ENCODE data around the gene WEE1. TPM values are rescaled to one million over a fixed set of nuclear protein-coding genes. Genes with fewer than 3 reads are reported as not detected.
A peak's percentile ranks its signal among the peaks of the same experiment; 100 is the strongest.

WEE1 gene
- total RNA-seq, 2 donors from 2014 or later = 28.0 to 63.8 TPM

DNA sequence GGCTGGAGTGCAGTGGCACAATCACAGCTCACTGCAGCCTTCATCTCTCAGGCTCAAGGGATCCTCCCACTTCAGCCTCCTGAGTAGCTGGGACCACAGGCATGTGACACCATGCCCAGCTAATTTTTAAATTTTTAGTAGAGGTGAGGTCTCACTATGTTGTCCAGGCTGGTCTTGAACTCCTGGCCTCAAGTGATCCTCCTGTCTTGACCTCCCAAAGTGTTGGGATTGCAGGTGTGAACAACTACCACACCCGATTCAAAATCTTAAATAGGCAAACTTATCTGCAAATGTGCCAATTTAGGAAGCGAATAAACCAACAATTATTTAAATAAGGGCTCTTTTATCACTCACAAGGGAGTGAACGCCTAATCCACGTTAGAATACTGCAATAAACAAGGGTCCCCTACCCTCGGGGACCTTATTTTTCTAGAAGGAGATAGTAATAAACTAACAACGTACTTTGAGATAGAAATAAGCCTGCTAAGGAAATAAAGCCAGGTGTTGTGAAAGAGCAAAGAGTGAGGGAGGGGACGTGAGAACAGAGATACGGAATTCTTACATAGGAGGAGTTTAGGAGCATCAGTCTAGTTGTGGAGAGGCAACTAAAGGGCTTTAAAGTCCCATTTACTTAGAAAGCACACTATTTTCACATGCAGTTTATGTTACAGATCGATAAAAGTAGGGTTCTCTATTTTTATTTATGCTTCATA lies 3.0 kb upstream of the WEE1 start:
- peaks cover 16 to 19% of the 10 kb centered on the region in 2 donors for H3K4me1 Mint-ChIP-seq (ENCODE audit: low read depth in 2 of 2)
- ATAC-seq (no peak), DNase-seq (ENCODE audit: low spot score) (no peak)
- peaks cover 0 to 8% of the 10 kb centered on the region in 2 donors for H3K27me3 Mint-ChIP-seq
- peaks cover 13% of the 10 kb centered on the region for H3K36me3 Mint-ChIP-seq
- no peaks in the 10 kb centered on the region for H3K9me3 Mint-ChIP-seq
- H3K27ac Mint-ChIP-seq = no peak overlapping the region
- H3K4me3 Mint-ChIP-seq = no peak overlapping the region

DNA sequence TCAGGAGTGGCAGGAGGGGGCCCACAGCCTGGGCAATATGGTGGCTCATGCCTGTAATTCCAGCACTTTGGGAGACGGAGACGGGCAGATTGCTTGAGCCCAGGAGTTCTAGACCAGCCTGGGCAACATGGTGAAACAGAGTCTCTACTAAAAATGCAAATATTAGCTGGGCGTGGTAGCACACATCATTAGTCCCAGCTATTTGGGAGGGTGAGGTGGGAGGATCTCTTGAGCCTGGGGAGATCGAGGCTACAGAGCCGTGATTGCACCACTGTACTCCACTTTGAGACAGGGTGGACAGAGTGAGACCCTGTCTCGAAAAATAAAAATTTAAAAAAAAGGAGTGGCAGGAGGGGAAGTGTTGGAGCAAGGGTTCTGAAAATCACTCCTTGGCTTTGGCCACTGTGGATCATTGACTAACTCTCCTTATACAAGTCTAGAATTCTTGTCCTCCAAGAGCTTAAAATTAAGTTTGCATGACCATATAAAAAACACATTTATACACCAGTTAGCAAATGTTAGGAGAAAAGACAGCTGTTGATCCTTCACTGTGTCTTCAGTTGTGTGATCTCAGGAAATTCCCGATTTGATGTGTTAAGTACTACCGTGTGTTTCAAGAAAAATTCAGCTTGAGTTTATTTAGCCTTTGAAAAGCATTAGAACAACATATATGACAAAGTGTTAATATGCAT lies 2.3 kb upstream of the WEE1 start:
- Mint-ChIP-seq H3K27me3 (peaks cover 0 to 6% of the 10 kb centered on the region in 2 donors), H3K9me3 (no peaks in the 10 kb centered on the region), H3K4me3 (peak overlapping the region; percentile 82), H3K36me3 (peaks cover 15% of the 10 kb centered on the region), H3K27ac (no peak overlapping the region), H3K4me1 (ENCODE audit: low read depth in 2 of 2) (peaks cover 15 to 18% of the 10 kb centered on the region in 2 donors)
- ATAC-seq (no peak), DNase-seq (ENCODE audit: low spot score) (no peak)

- H3K36me3 Mint-ChIP-seq = peaks cover 18% of the 10 kb centered on the region
- ATAC-seq = no peak
- peaks cover 0 to 6% of the 10 kb centered on the region in 2 donors for H3K27me3 Mint-ChIP-seq
- H3K27ac Mint-ChIP-seq = peak overlapping the region; percentile 72 to 74
- no peaks in the 10 kb centered on the region for H3K9me3 Mint-ChIP-seq
- H3K4me3 Mint-ChIP-seq = peak overlapping the region; percentile 82
- DNase-seq (ENCODE audit: low spot score) = no peak
- H3K4me1 Mint-ChIP-seq (ENCODE audit: low read depth in 2 of 2) = peaks cover 17 to 19% of the 10 kb centered on the region in 2 donors
Observed at GRCh38 chr11:9571763-9572115, 1.7 kb upstream of the WEE1 start.

DNA sequence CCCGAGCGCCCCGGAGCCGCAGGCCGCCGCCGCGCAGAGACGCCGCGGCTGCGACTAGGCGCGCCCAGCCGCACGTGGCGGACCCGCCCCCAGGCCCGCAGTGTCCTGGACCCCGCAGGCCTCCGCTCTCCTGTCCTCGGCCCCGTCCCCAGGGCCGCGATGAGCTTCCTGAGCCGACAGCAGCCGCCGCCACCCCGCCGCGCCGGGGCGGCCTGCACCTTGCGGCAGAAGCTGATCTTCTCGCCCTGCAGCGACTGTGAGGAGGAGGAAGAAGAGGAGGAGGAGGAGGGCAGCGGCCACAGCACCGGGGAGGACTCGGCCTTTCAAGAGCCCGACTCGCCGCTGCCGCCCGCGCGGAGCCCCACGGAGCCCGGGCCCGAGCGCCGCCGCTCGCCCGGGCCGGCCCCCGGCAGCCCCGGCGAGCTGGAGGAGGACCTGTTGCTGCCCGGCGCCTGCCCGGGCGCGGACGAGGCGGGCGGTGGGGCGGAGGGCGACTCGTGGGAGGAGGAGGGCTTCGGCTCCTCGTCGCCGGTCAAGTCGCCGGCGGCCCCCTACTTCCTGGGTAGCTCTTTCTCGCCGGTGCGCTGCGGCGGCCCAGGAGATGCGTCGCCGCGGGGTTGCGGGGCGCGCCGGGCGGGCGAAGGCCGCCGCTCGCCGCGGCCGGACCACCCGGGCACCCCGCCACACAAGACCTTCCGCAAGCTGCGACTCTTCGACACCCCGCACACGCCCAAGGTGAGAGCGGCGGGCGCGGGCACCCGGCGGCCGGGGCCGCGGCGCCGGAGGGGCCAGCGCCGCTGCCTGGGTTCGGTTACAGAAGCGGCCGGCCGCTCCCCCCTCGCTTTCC lies 528 bp downstream of the WEE1 start:
- Mint-ChIP-seq H3K4me3 (peak overlapping the region; percentile 82), H3K4me1 (ENCODE audit: low read depth in 2 of 2) (peaks cover 25 to 39% of the 10 kb centered on the region in 2 donors), H3K27ac (peak overlapping the region; percentile 76 to 82), H3K27me3 (peaks cover 0 to 6% of the 10 kb centered on the region in 2 donors), H3K9me3 (no peaks in the 10 kb centered on the region), H3K36me3 (peaks cover 35% of the 10 kb centered on the region)
- ATAC-seq (peak in 1 of 2 donors; percentile 59), DNase-seq (ENCODE audit: low spot score) (peak; percentile 65)

GRCh38 chr11:9574622-9575259 lies 1.3 kb downstream of the WEE1 start:
- Mint-ChIP-seq H3K4me3 (peak overlapping the region; percentile 80), H3K9me3 (no peaks in the 10 kb centered on the region), H3K27ac (peak overlapping the region; percentile 76 to 82), H3K27me3 (peaks cover 0 to 6% of the 10 kb centered on the region in 2 donors), H3K36me3 (peaks cover 41% of the 10 kb centered on the region), H3K4me1 (ENCODE audit: low read depth in 2 of 2) (peaks cover 25 to 45% of the 10 kb centered on the region in 2 donors)
- DNase-seq (ENCODE audit: low spot score) = no peak
- no peak for ATAC-seq

DNA sequence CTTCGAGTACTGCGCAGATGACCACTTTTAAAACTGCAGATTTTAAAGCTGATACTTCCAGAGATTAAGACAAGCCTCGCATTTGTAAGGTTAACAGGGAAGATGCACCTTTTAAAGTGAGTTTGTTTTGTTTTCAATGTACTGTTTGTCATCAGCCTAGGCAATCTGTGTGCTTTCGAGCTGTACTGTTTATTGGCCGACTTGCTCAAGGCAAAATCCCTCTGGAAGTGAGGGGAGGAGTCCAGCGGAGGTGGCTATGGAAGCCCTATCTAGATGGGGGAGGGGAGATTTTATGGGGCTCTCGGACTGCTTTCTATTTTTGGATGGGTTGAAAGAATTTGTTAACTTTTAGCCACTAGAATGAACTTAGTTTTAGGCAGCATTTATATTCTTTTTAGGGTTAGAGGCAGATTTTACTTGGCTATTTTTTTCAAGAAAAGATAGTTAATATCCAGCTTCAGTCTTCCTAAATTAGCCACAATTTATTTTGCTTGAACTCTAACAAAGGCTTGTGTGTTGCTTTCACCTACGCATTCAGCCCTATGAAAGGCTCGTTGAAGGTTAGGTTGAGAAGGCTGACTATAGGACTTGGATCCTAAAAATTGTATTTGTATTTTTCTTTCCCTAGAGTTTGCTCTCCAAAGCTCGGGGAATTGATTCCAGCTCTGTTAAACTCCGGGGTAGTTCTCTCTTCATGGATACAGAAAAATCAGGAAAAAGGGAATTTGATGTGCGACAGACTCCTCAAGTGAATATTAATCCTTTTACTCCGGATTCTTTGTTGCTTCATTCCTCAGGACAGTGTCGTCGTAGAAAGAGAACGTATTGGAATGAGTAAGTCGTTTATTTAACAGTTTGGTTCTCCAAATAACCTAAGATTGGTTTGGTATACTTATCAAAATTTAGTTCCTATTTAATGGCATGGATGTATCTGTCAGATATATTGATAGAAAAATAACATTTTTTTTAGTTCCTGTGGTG lies 2.1 kb downstream of the WEE1 start:
- peak overlapping the region; percentile 80 for H3K4me3 Mint-ChIP-seq
- peak overlapping the region; percentile 76 to 82 for H3K27ac Mint-ChIP-seq
- peaks cover 0 to 2% of the 10 kb centered on the region in 2 donors for H3K27me3 Mint-ChIP-seq
- H3K4me1 Mint-ChIP-seq (ENCODE audit: low read depth in 2 of 2) = peaks cover 25 to 45% of the 10 kb centered on the region in 2 donors
- no peak for DNase-seq (ENCODE audit: low spot score)
- H3K36me3 Mint-ChIP-seq = peaks cover 44% of the 10 kb centered on the region
- no peaks in the 10 kb centered on the region for H3K9me3 Mint-ChIP-seq
- ATAC-seq = no peak

DNA sequence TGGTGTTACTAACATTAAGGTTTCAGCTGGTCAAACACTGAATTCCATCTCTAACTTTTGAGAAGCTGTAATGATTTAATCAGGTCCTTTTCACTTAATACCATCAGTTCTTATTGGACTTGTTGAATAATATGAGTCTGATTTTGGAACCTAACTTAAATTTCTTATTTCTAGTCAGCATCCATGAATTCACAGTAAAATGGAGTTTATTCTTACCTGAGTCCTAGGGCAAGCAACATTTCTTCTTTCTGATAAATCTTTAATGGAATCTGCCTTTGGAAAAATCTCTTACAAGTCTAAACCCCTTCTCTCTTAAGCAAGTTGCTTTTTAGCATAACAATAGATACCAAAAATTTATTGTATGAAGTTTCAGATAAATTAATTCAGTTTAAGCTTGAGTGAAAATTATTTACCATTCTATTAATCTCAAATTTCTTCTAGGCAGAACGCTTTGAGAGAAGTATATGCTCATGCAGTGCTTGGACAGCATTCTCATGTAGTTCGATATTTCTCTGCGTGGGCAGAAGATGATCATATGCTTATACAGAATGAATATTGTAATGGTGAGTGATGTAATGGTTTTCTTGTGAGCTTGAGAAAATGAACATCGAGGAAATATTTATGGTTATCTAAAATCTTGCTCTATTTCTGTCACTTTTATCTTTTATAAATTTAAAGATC lies 3.4 kb downstream of the WEE1 start:
- no peak for DNase-seq (ENCODE audit: low spot score)
- peak overlapping the region; percentile 70 to 76 for H3K27ac Mint-ChIP-seq
- H3K27me3 Mint-ChIP-seq = no peaks in the 10 kb centered on the region
- no peaks in the 10 kb centered on the region for H3K9me3 Mint-ChIP-seq
- H3K4me1 Mint-ChIP-seq (ENCODE audit: low read depth in 2 of 2) = peaks cover 25 to 45% of the 10 kb centered on the region in 2 donors
- no peak for ATAC-seq
- H3K36me3 Mint-ChIP-seq = peaks cover 56% of the 10 kb centered on the region
- peak overlapping the region; percentile 80 for H3K4me3 Mint-ChIP-seq

DNA sequence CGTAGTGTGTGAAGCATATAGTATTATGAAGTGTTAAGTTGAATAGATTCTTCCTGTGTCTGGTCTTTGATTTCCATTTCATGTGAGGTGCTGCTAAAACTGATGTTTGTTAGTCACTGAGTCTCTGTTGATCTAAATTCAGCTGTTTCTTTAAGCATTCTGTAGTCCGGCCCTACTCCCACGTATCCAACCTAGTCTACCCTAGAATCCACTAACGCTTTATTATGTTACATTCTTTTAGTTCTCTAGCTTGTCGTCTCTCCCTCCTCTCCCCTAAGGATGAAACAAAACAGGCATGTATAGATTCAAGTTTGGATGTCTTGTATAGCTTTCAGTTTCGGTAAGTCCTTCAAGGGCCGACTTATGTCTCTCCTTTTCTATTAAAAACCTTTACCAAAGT lies 4.1 kb downstream of the WEE1 start:
- Mint-ChIP-seq H3K4me3 (peak overlapping the region; percentile 80), H3K9me3 (no peaks in the 10 kb centered on the region), H3K4me1 (ENCODE audit: low read depth in 2 of 2) (peaks cover 25 to 45% of the 10 kb centered on the region in 2 donors), H3K36me3 (peaks cover 62% of the 10 kb centered on the region), H3K27ac (peak overlapping the region; percentile 70 to 76), H3K27me3 (no peaks in the 10 kb centered on the region)
- DNase-seq (ENCODE audit: low spot score) = no peak
- ATAC-seq = no peak

DNA sequence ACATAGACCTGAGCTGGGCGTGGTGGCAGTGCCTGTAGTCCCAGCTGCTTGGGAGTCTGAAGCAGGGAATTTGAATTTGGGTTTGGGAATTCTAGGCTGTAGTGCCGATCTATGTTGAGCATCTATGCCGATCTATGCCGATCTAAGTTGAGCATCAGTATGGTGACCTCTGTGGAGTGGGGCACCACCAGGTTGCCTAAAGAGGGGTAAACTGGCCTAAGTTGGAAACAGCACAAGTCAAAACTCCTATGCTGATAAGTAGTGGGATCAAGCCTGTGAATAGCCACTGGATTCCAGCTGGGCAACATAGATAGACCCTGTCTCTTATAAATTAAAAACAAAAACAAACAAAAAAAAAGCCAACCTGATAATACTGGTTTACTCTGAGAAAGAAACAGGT lies 7.4 kb downstream of the WEE1 start:
- Mint-ChIP-seq H3K27me3 (no peaks in the 10 kb centered on the region), H3K4me1 (ENCODE audit: low read depth in 2 of 2) (peaks cover 12 to 38% of the 10 kb centered on the region in 2 donors), H3K4me3 (no peak overlapping the region), H3K36me3 (peaks cover 60% of the 10 kb centered on the region), H3K27ac (no peak overlapping the region), H3K9me3 (no peaks in the 10 kb centered on the region)
- DNase-seq (ENCODE audit: low spot score) = no peak
- ATAC-seq = no peak

DNA sequence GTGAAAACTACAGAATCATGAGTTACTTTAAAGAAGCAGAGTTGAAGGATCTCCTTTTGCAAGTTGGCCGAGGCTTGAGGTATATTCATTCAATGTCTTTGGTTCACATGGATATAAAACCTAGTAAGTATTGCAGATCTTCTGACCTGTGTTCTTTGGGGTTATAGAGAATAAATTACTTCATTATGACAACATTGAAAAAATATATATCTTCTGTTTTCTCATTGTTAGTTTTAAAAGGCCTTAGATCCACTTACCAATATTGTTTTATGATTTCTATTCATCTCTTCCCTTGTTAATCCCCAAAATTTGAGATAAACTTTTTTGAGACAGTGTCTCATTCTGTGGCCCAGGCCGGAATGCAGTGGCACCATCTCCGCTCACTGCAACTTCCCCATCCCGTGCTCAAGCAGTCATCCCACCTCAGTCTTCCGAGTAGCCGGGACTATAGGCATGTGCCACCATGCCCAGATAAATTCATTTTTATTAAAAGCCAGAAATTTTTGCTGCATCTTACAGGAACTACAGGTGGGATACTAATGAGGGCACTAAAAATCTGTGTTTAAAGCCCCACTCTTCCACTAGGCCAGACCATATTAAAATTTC lies 8.2 kb downstream of the WEE1 start:
- Mint-ChIP-seq H3K27ac (no peak overlapping the region), H3K9me3 (no peaks in the 10 kb centered on the region), H3K36me3 (peaks cover 64% of the 10 kb centered on the region), H3K4me3 (no peak overlapping the region), H3K4me1 (ENCODE audit: low read depth in 2 of 2) (peaks cover 9 to 33% of the 10 kb centered on the region in 2 donors), H3K27me3 (no peaks in the 10 kb centered on the region)
- ATAC-seq (no peak), DNase-seq (ENCODE audit: low spot score) (no peak)

- Mint-ChIP-seq H3K36me3 (peaks cover 23% of the 10 kb centered on the region), H3K4me3 (no peak overlapping the region)
Observed at GRCh38 chr11:9590717-9591116, 17.2 kb downstream of the WEE1 start.

More at GRCh38 chr11:9590717-9591116, 17.2 kb downstream of the WEE1 start:
- Mint-ChIP-seq H3K27ac (no peak overlapping the region), H3K27me3 (no peaks in the 10 kb centered on the region), H3K9me3 (no peaks in the 10 kb centered on the region), H3K4me1 (ENCODE audit: low read depth in 2 of 2) (peaks cover 0 to 6% of the 10 kb centered on the region in 2 donors)
- DNase-seq (ENCODE audit: low spot score) = no peak
- ATAC-seq = no peak
